C4-2B (cell line): ENCODE data around the gene LGR6.

Experiments used
- ZFX ChIP-seq: fragments of 450-650 bp; IDR thresholded peaks from 2 replicates; pipeline ENCODE4 v1.6.1; 2017
- TF ChIP-seq, protein P1 (sequence below): fragments of 450-650 bp; conservative IDR thresholded peaks from 2 replicates; pipeline ENCODE4 v1.5.1; 2017; ENCODE audit warnings: mild to moderate bottlenecking

DNA sequence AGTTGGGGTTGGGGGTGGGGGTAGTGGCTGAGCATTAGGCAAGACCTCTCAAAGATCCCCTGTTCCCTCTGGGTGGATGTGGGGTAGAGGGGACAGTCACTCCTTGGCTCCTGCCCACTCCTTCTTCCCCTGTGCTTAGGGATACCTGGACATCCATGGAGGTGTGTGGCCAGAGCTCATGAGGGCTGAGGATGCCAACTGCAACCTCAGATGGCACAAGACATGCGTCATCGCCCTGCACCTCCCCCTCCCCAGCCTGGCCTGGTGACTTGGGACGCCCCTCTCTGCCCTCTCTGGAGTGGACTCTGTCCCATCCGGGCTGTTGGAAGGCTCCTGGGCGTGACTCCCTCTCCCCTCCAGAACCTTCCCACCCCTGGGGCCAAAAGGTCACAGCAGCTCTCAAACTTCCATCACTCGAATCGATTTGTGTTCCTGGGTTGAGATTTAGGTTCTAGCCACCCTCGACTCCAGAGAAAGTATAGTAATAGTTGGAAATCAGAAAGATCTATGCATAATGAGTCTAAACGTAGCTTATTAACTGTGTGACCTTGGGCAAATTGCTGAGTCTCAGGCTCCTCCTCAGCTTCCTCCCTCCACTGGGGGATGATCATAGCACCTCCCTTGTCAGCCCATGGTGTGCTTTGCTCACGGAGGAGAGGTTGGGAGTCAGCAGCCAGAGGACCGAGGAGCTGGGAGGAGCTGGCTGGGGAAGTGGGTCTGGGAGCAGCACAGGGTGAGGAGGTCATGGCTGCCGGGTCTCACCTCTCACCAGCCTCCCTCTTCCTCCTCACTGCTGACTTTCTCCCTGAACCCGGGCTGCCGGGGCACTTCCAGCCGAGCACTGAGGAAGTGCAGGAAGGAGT lies 30.9 kb upstream of the LGR6 start:
- TF ChIP-seq, protein P1, sequence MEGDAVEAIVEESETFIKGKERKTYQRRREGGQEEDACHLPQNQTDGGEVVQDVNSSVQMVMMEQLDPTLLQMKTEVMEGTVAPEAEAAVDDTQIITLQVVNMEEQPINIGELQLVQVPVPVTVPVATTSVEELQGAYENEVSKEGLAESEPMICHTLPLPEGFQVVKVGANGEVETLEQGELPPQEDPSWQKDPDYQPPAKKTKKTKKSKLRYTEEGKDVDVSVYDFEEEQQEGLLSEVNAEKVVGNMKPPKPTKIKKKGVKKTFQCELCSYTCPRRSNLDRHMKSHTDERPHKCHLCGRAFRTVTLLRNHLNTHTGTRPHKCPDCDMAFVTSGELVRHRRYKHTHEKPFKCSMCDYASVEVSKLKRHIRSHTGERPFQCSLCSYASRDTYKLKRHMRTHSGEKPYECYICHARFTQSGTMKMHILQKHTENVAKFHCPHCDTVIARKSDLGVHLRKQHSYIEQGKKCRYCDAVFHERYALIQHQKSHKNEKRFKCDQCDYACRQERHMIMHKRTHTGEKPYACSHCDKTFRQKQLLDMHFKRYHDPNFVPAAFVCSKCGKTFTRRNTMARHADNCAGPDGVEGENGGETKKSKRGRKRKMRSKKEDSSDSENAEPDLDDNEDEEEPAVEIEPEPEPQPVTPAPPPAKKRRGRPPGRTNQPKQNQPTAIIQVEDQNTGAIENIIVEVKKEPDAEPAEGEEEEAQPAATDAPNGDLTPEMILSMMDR, result no peak
- TF ChIP-seq ZFX, result no peak
